Epithelial cell of proximal tubule (primary cell): Measurements from ENCODE around the gene SRSF10. TPM values are rescaled to one million over a fixed set of nuclear protein-coding genes. Genes with fewer than 3 reads are reported as not detected.
"Not testable (repeated sequence)": the region's sequence is repeated elsewhere in the genome, so short reads cannot be mapped to it uniquely, and the experiment has no call there.

ENCODE experiments used
- DNase-seq: peaks from one replicate; pipeline ENCODE4 v3.0.0-alpha.2; 2011; ENCODE audit warnings: low read depth
- H3K4me3 ChIP-seq: 2 replicates; pipeline ENCODE4 v1.5.1; 2011; ENCODE audit warnings: low read depth, mild to moderate bottlenecking, low read length
- CTCF ChIP-seq: conservative IDR thresholded peaks from 2 replicates; pipeline ENCODE4 v1.5.1; 2012; ENCODE audit warnings: low read depth, mild to moderate bottlenecking, low read length
- total RNA-seq: library from RNA; depleted of rRNA; stranded (reverse); fragments of >200 nt; gene quantifications from 2 replicates; pipeline ENCODE4 v1.2.3, GENCODE V29; 2015

Gene SRSF10
- total RNA-seq, 1 donor from 2014 or later, result 97.3 TPM

- no peak overlapping the region for H3K4me3 ChIP-seq
- peak; percentile 96 for DNase-seq
- TF ChIP-seq CTCF, result no peak
Observed at GRCh38 chr1:24018611-24019580, 38.8 kb upstream of the SRSF10 start.

DNA sequence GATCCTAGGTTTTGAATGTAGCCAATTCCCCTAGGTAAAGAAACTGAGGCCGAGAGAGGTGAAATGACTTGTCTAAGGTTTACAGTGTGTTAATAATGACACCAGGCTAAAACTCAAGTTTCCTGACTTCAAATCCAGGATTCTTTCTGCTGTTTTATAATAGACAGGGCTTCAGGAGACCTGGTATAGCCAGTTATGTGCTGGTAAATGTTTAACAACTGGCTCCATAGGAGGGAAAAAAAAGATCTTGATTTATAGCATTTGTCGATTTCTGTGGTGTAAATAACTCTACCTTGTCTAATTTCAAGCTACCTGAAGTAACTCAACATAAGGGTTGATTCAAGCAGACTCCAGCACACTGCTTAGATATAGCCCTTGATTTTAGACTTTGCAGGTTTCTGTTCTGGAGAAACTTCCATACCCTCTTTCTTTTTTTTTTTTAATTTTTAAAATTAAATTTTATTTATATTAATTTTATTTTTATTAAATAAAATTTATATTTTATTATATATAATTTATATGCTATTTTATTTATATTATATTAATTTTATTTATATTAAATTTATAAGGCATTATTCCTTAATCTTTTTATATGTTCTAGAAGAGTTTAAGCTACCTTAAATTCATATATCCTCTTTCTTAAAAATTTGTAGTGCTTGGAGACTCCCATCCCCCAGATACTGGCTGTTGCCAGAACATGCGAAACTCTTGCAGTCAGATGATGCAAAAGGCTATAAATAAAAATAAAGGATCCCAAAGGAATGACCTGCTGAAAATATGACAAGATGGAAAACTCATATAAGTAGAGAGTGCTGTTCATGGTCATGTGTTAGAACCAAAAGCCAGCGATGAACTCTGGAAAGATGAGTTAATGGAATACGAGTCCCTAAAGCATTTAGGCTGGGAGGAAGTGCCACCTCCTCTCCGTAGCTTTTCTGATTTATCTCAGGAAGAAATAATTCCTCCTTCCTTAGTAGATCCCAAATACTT lies 35.4 kb upstream of the SRSF10 start:
- DNase-seq, result no peak
- TF ChIP-seq CTCF, result no peak
- no peak overlapping the region for H3K4me3 ChIP-seq

DNA sequence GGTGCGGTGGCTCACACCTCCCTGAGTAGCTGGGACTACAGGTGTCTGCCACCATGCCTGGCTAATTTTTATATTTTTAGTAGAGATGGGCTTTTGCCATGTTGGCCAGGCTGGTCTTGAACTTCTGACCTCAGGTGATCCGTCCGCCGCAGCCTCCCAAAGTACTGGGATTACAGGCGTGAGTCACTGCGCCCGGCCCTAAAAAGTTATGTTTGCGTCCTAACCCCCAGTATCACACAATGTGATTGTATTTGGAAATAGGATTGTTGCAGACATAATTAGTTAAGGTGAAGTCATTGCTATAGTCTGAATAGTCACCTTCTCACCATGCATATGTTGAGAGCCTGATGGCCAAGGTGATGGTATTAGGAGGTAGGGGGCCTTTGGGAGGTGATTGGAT lies 32.8 kb upstream of the SRSF10 start:
- H3K4me3 ChIP-seq, DNase-seq: not testable (repeated sequence)

GRCh38 chr1:24010650-24011049 lies 30.5 kb upstream of the SRSF10 start:
- H3K4me3 ChIP-seq, result no peak overlapping the region
- no peak for TF ChIP-seq CTCF
- no peak for DNase-seq

DNA sequence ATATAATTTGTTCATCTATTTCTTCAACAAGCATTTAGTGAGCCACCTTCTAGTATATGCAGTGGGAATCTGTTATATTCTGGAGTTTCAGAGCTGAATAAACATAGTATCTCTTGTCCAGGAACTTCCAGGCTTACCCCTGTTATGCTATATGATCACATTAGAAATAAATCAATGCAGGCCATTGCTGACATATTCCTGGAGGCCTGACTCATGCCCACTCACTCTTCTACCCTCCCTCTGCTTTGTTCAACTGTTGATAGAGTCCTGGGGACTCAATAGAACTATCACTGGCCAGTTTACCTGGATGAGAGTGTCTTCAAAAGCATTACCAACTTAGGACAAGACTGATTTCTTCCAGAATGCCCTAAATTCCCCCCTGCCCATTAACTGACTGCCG lies 29.3 kb upstream of the SRSF10 start:
- no peak overlapping the region for H3K4me3 ChIP-seq
- no peak for DNase-seq
- no peak for TF ChIP-seq CTCF

DNA sequence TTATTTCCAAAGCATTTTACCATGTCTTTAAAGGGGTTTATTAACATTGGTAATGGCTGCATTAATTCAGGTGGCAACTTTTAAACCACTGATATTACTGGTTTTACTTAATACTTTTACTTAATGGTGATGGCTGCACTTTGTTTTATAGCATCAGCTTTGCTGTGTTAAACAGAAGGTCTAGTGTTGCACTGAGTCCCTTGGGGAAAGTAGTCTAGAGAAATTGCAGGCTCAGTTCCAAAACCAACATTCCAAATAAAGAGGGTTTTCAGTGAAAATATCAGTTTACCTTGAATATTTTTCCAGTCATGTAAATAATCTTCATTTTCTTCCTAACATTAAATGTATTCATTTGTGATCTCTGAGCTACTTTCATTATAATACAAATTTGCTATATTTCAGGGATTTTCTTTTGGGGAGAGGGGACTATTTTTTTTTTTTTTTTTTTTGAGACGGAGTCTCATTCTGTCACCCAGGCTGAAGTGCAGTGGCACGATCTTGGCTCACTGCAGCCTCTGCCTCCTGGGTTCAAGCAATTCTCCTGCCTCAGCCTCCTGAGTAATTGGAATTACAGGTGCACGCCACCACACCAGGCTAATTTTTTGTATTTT lies 28.6 kb upstream of the SRSF10 start:
- H3K4me3 ChIP-seq, DNase-seq: not testable (repeated sequence)

DNA sequence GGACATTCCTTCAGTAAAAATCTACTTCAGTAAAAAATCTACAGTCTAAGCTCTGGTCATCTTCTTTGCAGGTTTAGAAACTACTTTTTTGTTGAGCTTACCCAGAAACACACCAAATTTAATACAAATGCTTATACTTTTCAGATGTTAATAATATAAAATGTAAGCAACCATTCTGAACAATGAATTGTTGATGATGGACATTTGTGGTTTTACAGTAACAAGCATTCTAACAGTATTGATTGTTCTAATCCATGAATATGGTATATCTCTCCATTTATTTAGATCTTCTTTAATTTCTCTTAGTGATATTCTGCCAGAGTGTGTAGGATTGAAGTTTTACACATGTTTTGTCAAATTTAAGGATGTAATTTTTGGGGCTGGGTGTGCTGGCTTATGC lies 27.0 kb upstream of the SRSF10 start:
- no peak for DNase-seq
- no peak for TF ChIP-seq CTCF
- no peak overlapping the region for H3K4me3 ChIP-seq
